Transverse colon (tissue), 4 donors: Measurements from ENCODE around the gene CD101. TPM values are rescaled to one million over a fixed set of nuclear protein-coding genes. Genes with fewer than 3 reads are reported as not detected.

Source experiments
- DNase-seq: peaks from one replicate; pipeline ENCODE4 v3.0.0-alpha.2; 2019
- H3K27ac ChIP-seq, 4 donors: fragments of 200-600 bp; sonication (generic); 2 replicates each; pipeline ENCODE4 v1.5.1; 2016 to 2018; ENCODE audit warnings: inconsistent platforms in 4 of 4
- H3K27me3 ChIP-seq: fragments of 200-600 bp; sonication (generic); 2 replicates; pipeline ENCODE4 v1.5.1; 2017; ENCODE audit warnings: inconsistent platforms
- H3K36me3 ChIP-seq, 4 donors: fragments of 200-600 bp; sonication (generic); 2 replicates each; pipeline ENCODE4 v1.5.1; 2017 to 2019; ENCODE audit warnings: inconsistent platforms in 4 of 4
- H3K4me1 ChIP-seq, 4 donors: fragments of 200-600 bp; sonication (generic); 2 replicates each; pipeline ENCODE4 v1.5.1; 2017 to 2020; ENCODE audit warnings: inconsistent platforms in 4 of 4
- H3K4me3 ChIP-seq, 4 donors: fragments of 200-600 bp; sonication (generic); 1 replicate in 1 of 4; 2 replicates in 3 of 4; pipeline versions ENCODE4 v1.5.1 to v1.6.1; 2017 to 2019; ENCODE audit warnings: inconsistent platforms in 4 of 4
- H3K9me3 ChIP-seq, 2 donors: fragments of 200-600 bp; sonication (generic); 2 replicates each; pipeline ENCODE4 v1.5.1; 2017 to 2019; ENCODE audit warnings: inconsistent platforms in 2 of 2
- EP300 ChIP-seq: sonication (generic); formaldehyde crosslinking; IDR thresholded peaks from one replicate; pipeline ENCODE4 v1.6.1; 2017; ENCODE audit warnings: antibody characterized with exemption, low read depth
- POLR2A ChIP-seq: fragments of 450-650 bp; IDR thresholded peaks from one replicate; pipeline ENCODE4 v1.6.1; 2016; ENCODE audit warnings: antibody characterized with exemption, mild to moderate bottlenecking, moderate library complexity
- POLR2AphosphoS5 ChIP-seq, 3 donors: sonication (generic); formaldehyde crosslinking; IDR thresholded peaks; one replicate each; pipeline ENCODE4 v1.6.1; 2016; ENCODE audit warnings: antibody characterized with exemption in 3 of 3
- WGBS, 2 donors: methylation state at CpG; one replicate each; pipeline ENCODE4 v1.1.5; 2018; ENCODE audit warnings: low coverage in 1 of 2; 5-methylcytosine and 5-hydroxymethylcytosine counted together
- in situ Hi-C, 4 donors: fragments of 200-750 bp; cut with MboI; loops; one replicate each; pipeline versions ENCODE4 v1.15.0 to v1.15.1; 2017; ENCODE audit warnings: low sequenced_read_pairs in 3 of 4, low pct_ligation_motif_present in 1 of 4, low pct_unique_long_range_greater_than_20kb in 1 of 4
- intact Hi-C: fragments of 100-400 bp; cut with DNase I; formaldehyde crosslinking; loops from one replicate; pipeline ENCODE4 v1.15.1; 2023; ENCODE audit warnings: low total_unique reads
- total RNA-seq, 4 donors: library from RNA; depleted of rRNA; stranded (reverse); fragments of >200 nt; gene quantifications; one replicate each; pipeline ENCODE4 v1.1.0, GENCODE V29; 2016
- TF ChIP-seq, protein P1 (sequence below), 5 experiments: fragments of 200-600 bp in 3 of 5; fragments of 450-650 bp in 2 of 5; sonication (generic) in 3 of 5; IDR thresholded peaks; 1 replicate in 2 of 5; 2 replicates in 3 of 5; pipeline ENCODE4 v1.5.1; 2016 to 2017; ENCODE audit warnings: antibody characterized with exemption in 5 of 5, inconsistent platforms in 3 of 5, mild to moderate bottlenecking in 2 of 5, moderate library complexity in 1 of 5

The CD101 gene
- total RNA-seq, 4 donors from 2014 or later, result 0.40 to 24.3 (median 4.0) TPM

GRCh38 chr1:116957646-116958045 is 43.9 kb upstream of the CD101 start:
- no peak for DNase-seq
- intact Hi-C loops (loop anchor here (2.0 kb wide), 1 partner anchor 23 kb away; no protein-coding TSS in a partner anchor), in situ Hi-C loops (no loop called here)
- WGBS, 2 donors, result 81 to 94% methylated on average over 3 to 4 of the region's 4 CpGs
- no peaks in the 10 kb centered on the region for H3K9me3 ChIP-seq
- H3K4me3 ChIP-seq, result no peak overlapping the region
- H3K4me1 ChIP-seq, result peaks cover 0 to 6% (median 2%) of the 10 kb centered on the region in 4 donors
- no peaks in the 10 kb centered on the region for H3K27me3 ChIP-seq
- TF ChIP-seq, protein P1, sequence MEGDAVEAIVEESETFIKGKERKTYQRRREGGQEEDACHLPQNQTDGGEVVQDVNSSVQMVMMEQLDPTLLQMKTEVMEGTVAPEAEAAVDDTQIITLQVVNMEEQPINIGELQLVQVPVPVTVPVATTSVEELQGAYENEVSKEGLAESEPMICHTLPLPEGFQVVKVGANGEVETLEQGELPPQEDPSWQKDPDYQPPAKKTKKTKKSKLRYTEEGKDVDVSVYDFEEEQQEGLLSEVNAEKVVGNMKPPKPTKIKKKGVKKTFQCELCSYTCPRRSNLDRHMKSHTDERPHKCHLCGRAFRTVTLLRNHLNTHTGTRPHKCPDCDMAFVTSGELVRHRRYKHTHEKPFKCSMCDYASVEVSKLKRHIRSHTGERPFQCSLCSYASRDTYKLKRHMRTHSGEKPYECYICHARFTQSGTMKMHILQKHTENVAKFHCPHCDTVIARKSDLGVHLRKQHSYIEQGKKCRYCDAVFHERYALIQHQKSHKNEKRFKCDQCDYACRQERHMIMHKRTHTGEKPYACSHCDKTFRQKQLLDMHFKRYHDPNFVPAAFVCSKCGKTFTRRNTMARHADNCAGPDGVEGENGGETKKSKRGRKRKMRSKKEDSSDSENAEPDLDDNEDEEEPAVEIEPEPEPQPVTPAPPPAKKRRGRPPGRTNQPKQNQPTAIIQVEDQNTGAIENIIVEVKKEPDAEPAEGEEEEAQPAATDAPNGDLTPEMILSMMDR (IDR thresholded peaks at IDR 0.05), result no peak
- TF ChIP-seq EP300 (no peak), POLR2A (no peak), POLR2AphosphoS5 (IDR thresholded peaks at IDR 0.05) (no peak)
- no peak overlapping the region for H3K27ac ChIP-seq
- H3K36me3 ChIP-seq, result peaks cover 0 to 7% (median 2%) of the 10 kb centered on the region in 4 donors

- no peaks in the 10 kb centered on the region for H3K27me3 ChIP-seq
- peaks cover 0 to 7% (median 2%) of the 10 kb centered on the region in 4 donors for H3K36me3 ChIP-seq
- DNase-seq, result no peak
- no peak overlapping the region for H3K4me3 ChIP-seq
- in situ Hi-C loops, result no loop called here
- no peaks in the 10 kb centered on the region for H3K9me3 ChIP-seq
- intact Hi-C loops, result loop anchor here (2.0 kb wide), 1 partner anchor 23 kb away; no protein-coding TSS in a partner anchor
- WGBS, 2 donors, result 83 to 92% methylated on average over 2 to 4 of the region's 4 CpGs
- peaks cover 0 to 6% (median 3%) of the 10 kb centered on the region in 4 donors for H3K4me1 ChIP-seq
- TF ChIP-seq POLR2A, result no peak
- no peak for TF ChIP-seq EP300
- TF ChIP-seq, protein P1 (IDR thresholded peaks at IDR 0.05), result no peak
- TF ChIP-seq POLR2AphosphoS5 (IDR thresholded peaks at IDR 0.05), result no peak
- H3K27ac ChIP-seq, result no peak overlapping the region
Measured at GRCh38 chr1:116958110-116958509, 43.5 kb upstream of the CD101 start.

GRCh38 chr1:116958977-116959376 is 42.6 kb upstream of the CD101 start:
- Histone ChIP-seq H3K27ac (no peak overlapping the region), H3K4me3 (no peak overlapping the region), H3K36me3 (peaks cover 0 to 7% (median 2%) of the 10 kb centered on the region in 4 donors), H3K27me3 (no peaks in the 10 kb centered on the region), H3K4me1 (peaks cover 0 to 6% (median 3%) of the 10 kb centered on the region in 4 donors), H3K9me3 (no peaks in the 10 kb centered on the region)
- no peak for TF ChIP-seq POLR2AphosphoS5 (IDR thresholded peaks at IDR 0.05)
- TF ChIP-seq, protein P1 (IDR thresholded peaks at IDR 0.05), result no peak
- TF ChIP-seq POLR2A, result no peak
- no peak for TF ChIP-seq EP300
- WGBS, 2 donors, result 68 to 100% methylated on average over 1 to 2 of the region's 2 CpGs
- intact Hi-C loops (loop anchor here (2.0 kb wide), 1 partner anchor 24 kb away; no protein-coding TSS in a partner anchor), in situ Hi-C loops (no loop called here)
- no peak for DNase-seq

GRCh38 chr1:116961606-116962005 is 40.0 kb upstream of the CD101 start:
- TF ChIP-seq POLR2A (no peak), POLR2AphosphoS5 (IDR thresholded peaks at IDR 0.05) (no peak), EP300 (no peak)
- TF ChIP-seq, protein P1 (IDR thresholded peaks at IDR 0.05), result no peak
- H3K36me3 ChIP-seq, result peaks cover 0 to 7% (median 2%) of the 10 kb centered on the region in 4 donors
- intact Hi-C loops, result no loop called here
- no peak overlapping the region for H3K27ac ChIP-seq
- WGBS, 2 donors, result 95 to 97% methylated on average over 6 of the region's 6 CpGs
- peaks cover 0 to 3% (median 0%) of the 10 kb centered on the region in 4 donors for H3K4me1 ChIP-seq
- no peaks in the 10 kb centered on the region for H3K27me3 ChIP-seq
- no peak overlapping the region for H3K4me3 ChIP-seq
- in situ Hi-C loops, result no loop called here
- no peak for DNase-seq
- no peaks in the 10 kb centered on the region for H3K9me3 ChIP-seq
